Upper lobe of left lung (tissue), 4 donors: ENCODE results near the gene PTPN1.
"Not testable (repeated sequence)": the region's sequence is repeated elsewhere in the genome, so short reads cannot be mapped to it uniquely, and the experiment has no call there.

Experiments
- CTCF ChIP-seq, 6 experiments: fragments of 450-650 bp in 4 of 6; fragments of 200-600 bp in 2 of 6; sonication (generic) in 2 of 6; IDR thresholded peaks; one replicate each; pipeline ENCODE4 v1.5.1; 2016 to 2019; ENCODE audit warnings: antibody characterized with exemption in 6 of 6
- EP300 ChIP-seq, 4 donors: sonication (generic); formaldehyde crosslinking; IDR thresholded peaks; one replicate each; pipeline ENCODE4 v1.5.1; 2017; ENCODE audit warnings: antibody characterized with exemption in 4 of 4, control low read depth in 2 of 4
- POLR2A ChIP-seq, 4 donors: fragments of 450-650 bp; IDR thresholded peaks; one replicate each; pipeline ENCODE4 v1.5.1; 2016 to 2017; ENCODE audit warnings: antibody characterized with exemption in 4 of 4, mild to moderate bottlenecking in 2 of 4
- POLR2AphosphoS5 ChIP-seq, 2 donors: sonication (generic); formaldehyde crosslinking; IDR thresholded peaks; one replicate each; pipeline ENCODE4 v1.5.1; 2017; ENCODE audit warnings: antibody characterized with exemption in 2 of 2

GRCh38 chr20:50598768-50599167 is 88.6 kb downstream of the PTPN1 start:
- TF ChIP-seq CTCF, POLR2AphosphoS5, EP300, POLR2A (IDR thresholded peaks at IDR 0.05): not testable (repeated sequence)
